ENCODE data around the gene RCAN1.

Gene RCAN1

GRCh38 chr21:34603002-34603709 is 11.8 kb downstream of the RCAN1 start:
- Histone ChIP-seq H3K4me1 (ENCODE audit: control insufficient read depth, insufficient read depth, low read length) (peaks cover 5% of the 10 kb centered on the region), H3K4me3 (ENCODE audit: low read depth, low read length) (no peak overlapping the region), H3K36me3 (ENCODE audit: control insufficient read depth in 2 of 2, insufficient read depth in 1 of 2, low read length in 2 of 2) (no peaks in the 10 kb centered on the region), H3K27ac (ENCODE audit: extremely low read depth, low read depth, low read length) (no peak overlapping the region), H3K9me3 (ENCODE audit: control insufficient read depth, insufficient read depth, low read depth, low read length) (no peaks in the 10 kb centered on the region)
- POLR2A ChIA-PET = interaction anchor here (1.1 kb wide), 1 partner anchor 93 kb away, joined by 3 read pairs; no protein-coding TSS in a partner anchor
- CTCF ChIA-PET = interaction anchor here (0.6 to 7.2 kb wide), 38 partner anchors 9 to 1384 kb away, joined by 3 to 159 read pairs (median 5); partner anchors contain the start of genes KCNE1 and RCAN1
- TF ChIP-seq ZNF362 (tag by site-specific recombination; IDR thresholded peaks at IDR 0.05) (no peak), ZBTB26 (tag by site-specific recombination; optimal IDR thresholded peaks at IDR 0.05) (no peak), ZBTB11 (tag by site-specific recombination; conservative IDR thresholded peaks at IDR 0.05; ENCODE audit: low read depth) (no peak; the same call in 1 of the 2 replicates), ZNF529 (tag by site-specific recombination; IDR thresholded peaks at IDR 0.05; ENCODE audit: insufficient replicate concordance) (no peak), WT1 (tag by site-specific recombination; IDR thresholded peaks at IDR 0.05) (no peak), ZNF660 (tag by site-specific recombination; IDR thresholded peaks at IDR 0.05) (0 out of 2 replicates have a peak, but pooled peaks have one; percentile 41), REST (tag by site-specific recombination; IDR thresholded peaks at IDR 0.05) (no peak), KLF16 (tag by site-specific recombination; IDR thresholded peaks at IDR 0.05) (no peak), SP7 (tag by site-specific recombination; IDR thresholded peaks at IDR 0.05) (peak; percentile 55), KLF10 (tag by site-specific recombination; IDR thresholded peaks at IDR 0.05) (no peak), ZNF596 (tag by site-specific recombination; IDR thresholded peaks at IDR 0.05) (no peak), ZSCAN4 (tag by site-specific recombination; IDR thresholded peaks at IDR 0.05) (0 out of 2 replicates have a peak, but pooled peaks have one; percentile 11), ZBTB17 (tag by site-specific recombination; IDR thresholded peaks at IDR 0.05) (peak; percentile 63), PRDM1 (tag by site-specific recombination; IDR thresholded peaks at IDR 0.05) (peak; percentile 52; the same call in 1 of the 2 replicates), ZNF654 (tag by site-specific recombination; IDR thresholded peaks at IDR 0.05; ENCODE audit: low read depth) (peak; percentile 76), PRDM10 (tag by site-specific recombination; IDR thresholded peaks at IDR 0.05) (peak; percentile 45; the same call in 1 of the 2 replicates), ZNF239 (tag by site-specific recombination; IDR thresholded peaks at IDR 0.05) (no peak)
